LNCaP clone FGC (cell line): ENCODE results near the gene GLDC.

Experiments
- DNase-seq: peaks from one replicate; pipeline ENCODE4 v3.0.0-alpha.2; 2011; ENCODE audit warnings: low read depth
- H3K4me3 ChIP-seq: 2 replicates; pipeline ENCODE4 v1.5.1; 2011; ENCODE audit warnings: mild to moderate bottlenecking, low read depth, low read length, control low read depth
- CTCF ChIP-seq: IDR thresholded peaks from 2 replicates; pipeline ENCODE4 v1.5.1; 2012; ENCODE audit warnings: mild to moderate bottlenecking; ENCODE audit not compliant: control insufficient read depth, insufficient read depth; ENCODE audit errors: extremely low read depth

The GLDC gene

DNA sequence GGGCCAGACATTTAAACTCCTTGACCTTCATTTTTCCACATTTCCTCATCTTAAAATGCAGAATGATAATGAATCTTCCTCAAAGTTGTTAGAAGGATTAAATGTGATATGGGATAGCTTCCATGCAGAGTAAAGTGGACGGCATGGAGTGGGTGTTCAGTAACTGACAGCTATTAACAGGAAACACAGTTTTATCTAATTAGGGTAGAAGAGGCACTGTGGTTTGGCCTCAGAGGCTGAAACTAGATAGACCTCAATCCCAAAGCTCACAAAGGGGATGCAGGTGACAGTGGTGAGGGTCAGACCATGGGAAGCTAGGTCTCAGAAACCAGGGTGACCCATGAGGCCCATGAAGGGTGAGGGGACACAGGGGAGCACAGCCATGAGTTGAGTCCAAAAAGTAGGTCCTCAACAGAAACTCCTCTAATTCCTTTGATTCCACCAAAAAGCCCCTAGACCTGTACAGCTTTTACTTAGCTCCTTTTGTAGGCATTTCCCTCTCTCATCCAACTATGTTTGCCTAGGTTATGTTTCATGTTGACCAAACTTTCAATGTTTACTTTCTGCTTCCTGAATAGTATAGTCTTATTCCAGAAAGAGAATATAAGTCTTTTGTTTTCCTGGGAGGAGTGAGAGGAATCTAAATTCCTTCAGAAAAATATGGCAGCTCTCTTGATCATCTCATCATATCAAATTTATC, 27.9 kb upstream of the GLDC start:
- TF ChIP-seq CTCF: no peak
- H3K4me3 ChIP-seq: no peak overlapping the region
- no peak for DNase-seq

DNA sequence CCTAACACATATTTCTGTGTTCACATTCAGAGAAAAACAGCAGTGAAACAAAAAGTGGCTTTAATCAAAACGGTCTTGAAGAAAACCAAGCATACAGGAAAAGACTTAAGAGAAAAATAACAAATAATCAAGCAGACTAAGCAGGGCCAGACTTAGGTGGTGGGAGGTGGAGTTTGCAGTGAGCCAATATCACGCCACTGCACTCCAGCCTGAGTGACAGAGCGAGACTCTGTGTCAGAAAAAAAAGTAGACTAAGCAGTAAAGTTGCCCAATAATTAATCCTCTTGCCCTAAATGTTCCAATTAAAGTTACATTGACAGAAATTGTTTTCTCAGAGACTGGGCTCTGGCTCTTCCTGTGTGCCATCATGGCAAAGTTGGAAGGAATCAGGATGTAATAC, 26.6 kb upstream of the GLDC start:
- DNase-seq: no peak
- H3K4me3 ChIP-seq: no peak overlapping the region
- no peak for TF ChIP-seq CTCF

GRCh38 chr9:6671416-6671815, 25.9 kb upstream of the GLDC start:
- DNase-seq: no peak
- no peak overlapping the region for H3K4me3 ChIP-seq
- no peak for TF ChIP-seq CTCF

- no peak for TF ChIP-seq CTCF
- H3K4me3 ChIP-seq: no peak overlapping the region
- no peak for DNase-seq
Observed at GRCh38 chr9:6669881-6670280, 24.4 kb upstream of the GLDC start.

- H3K4me3 ChIP-seq: no peak overlapping the region
- TF ChIP-seq CTCF: peak; percentile 62
- DNase-seq: no peak
Observed at GRCh38 chr9:6667633-6668280, 22.2 kb upstream of the GLDC start.

DNA sequence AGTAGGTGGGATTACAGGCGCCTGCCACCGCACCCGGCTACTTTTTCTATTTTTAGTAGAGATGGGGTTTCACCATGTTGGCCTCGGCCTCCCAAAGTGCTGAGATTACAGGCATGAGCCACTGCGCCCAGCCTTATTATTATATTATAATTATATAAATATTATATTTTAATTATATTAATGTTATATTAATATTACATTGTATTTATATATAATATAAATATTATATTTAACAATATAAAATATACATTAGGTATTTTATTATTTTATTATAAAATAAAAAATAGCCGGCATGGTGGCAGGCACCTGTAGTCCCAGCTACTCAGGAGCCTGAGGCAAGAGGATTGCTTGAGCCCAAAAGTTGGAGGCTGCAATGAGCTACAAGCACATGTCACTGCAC, 21.6 kb upstream of the GLDC start:
- no peak overlapping the region for H3K4me3 ChIP-seq
- no peak for TF ChIP-seq CTCF
- DNase-seq: no peak

- TF ChIP-seq CTCF: no peak
- no peak overlapping the region for H3K4me3 ChIP-seq
- no peak for DNase-seq
Observed at GRCh38 chr9:6665628-6666027, 20.1 kb upstream of the GLDC start.
